ENCODE measurements around the gene KCNK6.

The KCNK6 gene

GRCh38 chr19:38319421-38320258 lies at the start of gene KCNK6:
Gene KCNK6, plus strand, starts transcription at chr19:38319845. Its CDS starts 106 bp downstream, at chr19:38319951.
- DNase-seq, result no peak

- no peak for DNase-seq
Observed at GRCh38 chr19:38270587-38271167, 49.0 kb upstream of the KCNK6 start.

DNA sequence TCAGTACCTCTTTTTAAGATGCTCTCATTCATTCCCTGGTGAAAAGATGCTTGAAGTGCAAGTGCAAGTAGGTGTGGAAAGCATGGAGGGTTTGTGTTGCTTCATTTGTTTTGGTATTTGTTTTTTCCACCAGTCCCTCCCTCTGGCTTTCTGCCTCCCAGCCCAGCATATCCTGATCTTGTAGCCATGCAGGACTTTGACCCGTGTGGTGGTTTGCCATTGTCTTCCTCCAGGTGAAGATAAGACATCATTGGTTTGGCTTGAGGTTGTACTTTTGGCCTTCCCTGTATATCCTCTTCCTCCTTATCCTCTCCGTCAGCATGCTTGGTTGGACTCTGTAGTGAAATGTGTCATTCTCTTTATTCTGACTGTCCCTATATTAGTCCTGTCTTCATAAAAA lies 46.1 kb upstream of the KCNK6 start:
- DNase-seq, result no peak

DNA sequence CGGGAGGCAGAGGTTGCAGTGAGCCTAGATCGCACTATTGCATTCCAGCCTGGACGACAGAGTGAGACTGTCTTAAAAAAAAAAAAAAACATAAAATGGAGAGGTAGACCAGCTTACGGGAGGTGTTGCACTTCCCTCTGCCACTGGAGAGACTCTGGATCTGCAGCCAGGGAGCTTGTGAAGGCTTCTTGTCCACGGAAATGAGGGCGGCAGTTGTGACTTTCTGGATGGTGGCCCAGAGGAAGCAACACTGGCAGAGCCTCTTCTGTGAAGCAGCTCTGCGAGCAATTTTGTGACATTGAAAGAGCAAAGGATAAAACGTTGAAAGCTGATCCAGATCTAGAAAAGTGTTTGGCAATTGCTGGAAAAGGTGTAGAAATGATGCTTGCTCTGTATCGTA lies 44.9 kb upstream of the KCNK6 start:
- DNase-seq, result peak; percentile 65

- no peak for DNase-seq
Observed at GRCh38 chr19:38276942-38277517, 42.6 kb upstream of the KCNK6 start.

DNA sequence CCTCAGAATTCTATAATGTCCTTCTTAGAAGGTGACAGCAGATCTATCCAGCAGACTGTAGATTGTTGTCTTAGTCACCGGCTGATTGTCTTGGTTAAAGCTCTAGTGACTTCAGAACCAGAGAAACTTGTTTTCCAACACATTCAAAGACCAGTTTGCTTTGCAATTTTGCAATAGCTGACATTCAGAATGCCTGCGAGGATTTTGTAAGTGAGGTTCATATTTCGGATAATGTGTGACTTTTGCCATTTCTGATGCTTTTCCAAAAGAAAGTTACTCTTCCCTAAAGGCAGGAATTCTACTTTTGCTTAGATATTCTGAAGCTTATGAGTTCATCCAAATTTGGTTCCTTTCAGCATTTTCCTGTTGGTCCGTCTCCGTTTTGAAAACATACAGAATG lies 42.1 kb upstream of the KCNK6 start:
- DNase-seq, result no peak

DNA sequence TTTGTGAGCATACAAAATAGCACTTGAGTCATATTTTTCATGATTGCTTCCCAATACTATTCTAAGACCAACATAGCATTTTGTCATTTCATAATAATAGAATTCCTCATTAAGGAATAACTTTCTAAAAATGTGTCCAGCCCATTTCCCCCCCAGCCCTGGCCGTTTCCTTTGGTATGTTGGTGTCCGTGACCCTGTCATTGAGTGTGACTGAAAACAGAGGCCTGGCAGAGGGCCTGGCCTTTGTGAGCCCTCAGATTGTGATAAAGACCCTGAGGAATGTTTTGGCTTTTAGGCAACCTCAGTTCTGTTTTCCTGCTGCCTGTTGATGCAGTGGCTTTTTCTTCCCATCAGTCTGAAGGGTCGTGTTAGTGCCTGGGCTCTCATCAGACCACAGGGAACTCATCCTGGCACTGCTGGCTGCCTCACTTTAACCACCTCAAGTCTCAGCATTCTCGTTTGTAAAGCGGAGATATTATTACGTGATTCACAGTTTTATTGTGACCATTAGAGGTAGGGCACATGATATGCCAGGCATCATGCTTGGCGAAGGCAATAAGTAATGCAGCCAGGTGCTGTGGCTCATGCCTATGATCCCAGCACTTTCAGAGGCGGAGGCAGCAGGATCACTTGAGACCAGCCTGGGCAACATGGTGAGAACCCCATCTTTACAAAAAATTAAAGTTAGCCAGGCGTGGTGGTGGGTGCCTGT lies 41.5 kb upstream of the KCNK6 start:
- DNase-seq, result no peak

GRCh38 chr19:38278751-38279150 lies 40.9 kb upstream of the KCNK6 start:
- DNase-seq, result no peak

DNA sequence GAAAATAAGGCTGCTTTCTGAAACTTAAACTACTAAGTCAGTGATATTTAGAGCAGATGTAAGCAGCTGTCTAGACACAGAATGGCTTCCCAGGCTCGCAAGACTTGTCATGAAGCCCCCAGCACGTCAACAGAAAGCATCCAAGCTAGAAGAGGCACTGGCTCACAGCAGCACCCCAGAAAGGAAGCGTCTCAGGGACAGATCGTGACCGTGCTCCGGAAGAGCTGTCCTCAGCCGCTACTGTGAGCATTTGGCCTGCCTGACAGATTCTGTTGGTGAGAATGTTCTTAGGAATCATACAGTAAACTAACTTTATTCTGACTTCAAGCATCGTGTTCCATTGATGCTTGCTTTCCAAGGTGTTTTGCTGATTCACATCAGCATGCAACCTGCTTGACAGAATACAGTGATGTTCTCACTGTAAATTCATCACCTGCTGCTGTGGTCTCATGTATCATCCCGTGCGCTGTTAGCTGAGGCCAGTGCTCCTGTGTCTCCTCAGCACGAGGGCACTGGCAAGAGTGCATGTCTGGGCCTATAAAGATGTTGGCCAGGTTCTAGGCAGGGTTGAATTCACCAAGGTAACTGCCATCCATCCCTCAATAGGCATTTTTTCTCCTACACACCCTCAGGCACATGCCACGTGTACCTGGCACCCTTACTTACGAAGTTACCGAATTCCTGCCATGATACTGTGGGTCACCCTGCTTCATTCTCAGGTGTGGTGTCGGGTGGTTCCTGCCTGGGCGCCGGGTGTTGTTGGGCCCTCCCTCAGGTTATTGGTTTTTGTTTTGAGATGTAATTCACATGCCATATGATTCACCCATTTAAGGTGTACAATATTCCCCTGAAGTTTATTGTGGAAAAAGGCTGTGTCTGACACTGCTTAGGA lies 39.4 kb upstream of the KCNK6 start:
- no peak for DNase-seq

GRCh38 chr19:38281811-38282566 lies 37.7 kb upstream of the KCNK6 start:
- peak; percentile 29 for DNase-seq

DNA sequence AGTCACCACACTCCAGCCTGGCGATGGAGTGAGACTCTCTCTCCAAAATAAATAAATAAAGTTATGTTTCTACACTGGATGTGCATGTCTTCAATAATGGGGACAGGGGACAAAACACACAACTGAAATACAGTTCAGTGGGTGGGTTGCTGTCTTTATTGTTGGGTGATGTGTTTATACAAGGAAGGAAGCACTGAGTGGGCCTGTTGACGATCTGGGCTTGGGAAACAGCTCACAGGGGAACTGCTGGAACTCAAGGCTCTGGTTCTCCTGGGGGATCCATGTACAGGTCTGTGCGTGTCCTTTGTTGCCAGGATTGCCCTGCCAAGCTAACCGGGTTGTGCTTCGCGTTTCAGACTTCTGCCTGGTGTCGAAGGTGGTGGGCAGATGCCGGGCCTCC lies 36.4 kb upstream of the KCNK6 start:
- no peak for DNase-seq

GRCh38 chr19:38284422-38284821 lies 35.2 kb upstream of the KCNK6 start:
- DNase-seq, result no peak

- no peak for DNase-seq
Observed at GRCh38 chr19:38285567-38285966, 34.1 kb upstream of the KCNK6 start.

DNA sequence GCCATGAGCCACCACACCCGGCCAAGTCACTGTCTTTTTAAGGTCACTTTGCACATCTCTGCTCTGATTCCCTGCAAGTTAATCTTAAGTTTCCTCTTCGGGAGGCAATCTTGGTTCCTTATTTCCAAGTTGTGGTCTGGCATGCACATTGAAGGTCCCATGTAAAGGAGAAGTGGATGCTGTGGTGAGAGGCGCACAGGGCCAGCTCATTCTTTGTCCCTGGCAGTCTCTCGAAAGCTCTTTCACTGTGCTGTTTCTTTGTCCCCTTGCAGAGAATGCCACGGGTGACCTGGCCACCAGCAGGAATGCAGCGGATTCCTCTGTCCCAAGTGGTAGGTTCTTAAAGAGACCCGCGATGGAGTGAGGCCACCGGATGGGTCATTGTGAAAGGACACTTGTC lies 32.0 kb upstream of the KCNK6 start:
- no peak for DNase-seq

DNA sequence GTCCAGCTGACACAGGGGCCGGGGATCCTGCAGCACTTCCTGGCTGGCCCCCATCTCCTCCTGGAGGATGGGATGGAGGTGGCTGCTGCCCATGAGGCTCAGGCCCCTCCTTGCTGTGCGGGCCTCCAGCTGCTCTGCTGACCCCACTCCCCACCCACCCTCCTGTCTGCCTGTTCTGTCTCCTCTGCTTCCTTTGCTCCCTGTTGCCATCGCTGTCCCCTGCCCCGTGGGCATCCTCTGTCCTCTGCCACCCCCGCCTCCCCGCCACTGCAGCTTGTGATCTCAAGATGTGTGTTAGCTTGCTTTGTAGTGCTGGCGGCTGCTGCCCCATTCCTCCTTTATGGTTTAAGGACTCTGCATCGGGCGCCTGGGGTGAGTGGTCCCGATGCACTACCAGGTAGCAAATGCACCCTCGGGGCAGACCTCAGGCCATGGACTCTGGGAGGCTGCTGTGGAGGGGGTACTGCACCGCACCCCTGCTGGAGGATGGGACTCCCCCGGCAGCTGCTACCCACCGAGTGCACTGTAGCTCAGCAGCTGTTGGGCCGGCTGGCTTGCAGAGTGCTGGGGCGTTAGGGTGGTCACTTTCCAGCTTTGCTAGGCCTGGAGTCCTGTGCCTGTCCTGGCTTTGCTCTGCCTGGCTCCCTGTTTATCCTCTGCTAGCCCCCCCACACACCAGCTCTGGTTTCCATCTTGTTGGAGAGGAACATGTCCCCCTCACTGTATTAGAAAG lies 31.4 kb upstream of the KCNK6 start:
- DNase-seq, result no peak

DNA sequence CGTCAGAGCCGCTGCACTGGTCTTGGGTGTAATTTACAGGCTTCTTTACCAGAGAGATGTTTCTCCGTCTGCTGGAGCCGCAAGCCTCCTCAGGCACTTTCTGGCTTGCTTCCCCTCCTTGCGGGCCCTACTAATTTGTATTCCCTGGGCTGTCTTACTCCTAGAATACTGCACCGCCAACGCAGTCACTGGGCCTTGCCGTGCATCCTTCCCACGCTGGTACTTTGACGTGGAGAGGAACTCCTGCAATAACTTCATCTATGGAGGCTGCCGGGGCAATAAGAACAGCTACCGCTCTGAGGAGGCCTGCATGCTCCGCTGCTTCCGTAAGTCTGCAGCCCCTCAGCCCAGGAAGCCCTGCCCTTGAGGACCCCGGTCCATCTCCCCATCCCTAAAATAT lies 29.7 kb upstream of the KCNK6 start:
- no peak for DNase-seq

DNA sequence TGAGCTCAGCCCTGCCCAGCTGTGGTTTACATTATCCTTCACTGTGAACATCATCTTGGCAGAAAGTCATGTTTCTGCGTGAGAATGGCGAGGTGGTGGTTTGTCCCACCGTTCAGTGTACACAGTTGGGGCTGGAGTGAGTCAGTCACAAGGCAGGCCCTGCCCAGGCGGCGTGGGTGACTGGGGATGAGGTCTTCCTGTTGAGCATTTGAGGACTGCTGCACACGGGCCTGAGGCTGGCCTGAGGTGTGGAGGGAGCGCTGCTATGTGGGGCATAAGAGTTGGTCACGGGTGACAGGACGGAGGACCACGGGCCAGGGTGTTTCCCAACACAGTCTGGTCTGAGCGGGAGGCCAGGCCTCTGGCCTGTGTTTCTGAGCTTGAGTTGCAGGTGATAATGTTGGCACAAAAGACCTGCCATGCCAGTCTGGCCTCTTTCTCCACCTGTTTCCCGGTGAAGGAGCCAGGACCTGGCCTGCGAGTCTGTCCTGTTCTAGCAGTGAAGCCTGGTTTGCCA lies 29.0 kb upstream of the KCNK6 start:
- DNase-seq, result no peak

GRCh38 chr19:38291855-38292254 lies 27.8 kb upstream of the KCNK6 start:
- no peak for DNase-seq

- DNase-seq, result no peak
Observed at GRCh38 chr19:38293281-38293680, 26.4 kb upstream of the KCNK6 start.

- no peak for DNase-seq
Observed at GRCh38 chr19:38294090-38294489, 25.6 kb upstream of the KCNK6 start.

Measured in NCI-H2029 treated with DMSO at 0.1 percent for 48 hours (cell line).